CD4-positive, alpha-beta T cell treated with Interleukin-4 for 1 hour (primary cell): ENCODE results near the gene KAT2B.
A peak's percentile ranks its signal among the peaks of the same experiment; 100 is the strongest.
"Not testable (repeated sequence)": the region's sequence is repeated elsewhere in the genome, so short reads cannot be mapped to it uniquely, and the experiment has no call there.

Experiments used
- DNase-seq, 2 donors: peaks; one replicate each; pipeline ENCODE4 v3.0.0-alpha.2; 2020 to 2022

Gene KAT2B

DNA sequence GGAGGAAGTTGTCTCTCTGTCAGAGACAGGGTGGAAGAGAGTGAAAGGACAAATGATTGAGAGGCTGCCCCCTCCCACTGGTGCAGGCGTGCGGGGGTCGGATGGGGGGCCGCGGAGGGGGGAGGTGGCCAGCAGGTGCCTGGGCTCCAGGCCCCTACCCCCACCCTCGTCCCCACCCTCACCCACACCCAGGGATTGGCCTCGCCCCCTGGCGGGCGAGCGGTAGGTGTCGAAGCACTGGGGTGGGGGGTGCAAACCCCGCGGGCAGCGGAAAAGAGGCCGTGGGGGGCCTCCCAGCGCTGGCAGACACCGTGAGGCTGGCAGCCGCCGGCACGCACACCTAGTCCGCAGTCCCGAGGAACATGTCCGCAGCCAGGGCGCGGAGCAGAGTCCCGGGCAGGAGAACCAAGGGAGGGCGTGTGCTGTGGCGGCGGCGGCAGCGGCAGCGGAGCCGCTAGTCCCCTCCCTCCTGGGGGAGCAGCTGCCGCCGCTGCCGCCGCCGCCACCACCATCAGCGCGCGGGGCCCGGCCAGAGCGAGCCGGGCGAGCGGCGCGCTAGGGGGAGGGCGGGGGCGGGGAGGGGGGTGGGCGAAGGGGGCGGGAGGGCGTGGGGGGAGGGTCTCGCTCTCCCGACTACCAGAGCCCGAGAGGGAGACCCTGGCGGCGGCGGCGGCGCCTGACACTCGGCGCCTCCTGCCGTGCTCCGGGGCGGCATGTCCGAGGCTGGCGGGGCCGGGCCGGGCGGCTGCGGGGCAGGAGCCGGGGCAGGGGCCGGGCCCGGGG lies at the start of gene KAT2B:
Gene KAT2B, plus strand, starts transcription at position 682 of the 783 bp plus-strand sequence. Its CDS starts 32 bp downstream, at position 714.
- DNase-seq, result peak; percentile 86 to 87

DNA sequence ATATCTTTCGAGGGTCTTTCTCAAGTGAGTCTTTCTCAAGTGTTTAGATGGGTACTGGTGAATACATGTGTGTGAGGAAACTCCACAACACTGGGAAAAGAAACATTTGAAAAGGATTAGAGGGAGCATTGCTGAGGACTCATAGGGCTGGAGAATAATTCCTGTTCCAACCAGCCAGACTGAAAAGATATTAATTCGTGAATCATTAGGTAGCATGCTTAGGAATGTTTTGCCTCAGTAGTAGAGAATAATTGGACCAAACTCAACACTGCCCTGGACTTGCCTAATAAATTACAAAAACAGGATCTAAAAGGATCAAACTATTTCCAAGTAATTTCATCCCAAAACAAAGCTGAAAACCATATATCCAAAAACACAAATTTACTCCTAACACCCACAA lies 45.5 kb upstream of the KAT2B start:
- DNase-seq, result no peak

DNA sequence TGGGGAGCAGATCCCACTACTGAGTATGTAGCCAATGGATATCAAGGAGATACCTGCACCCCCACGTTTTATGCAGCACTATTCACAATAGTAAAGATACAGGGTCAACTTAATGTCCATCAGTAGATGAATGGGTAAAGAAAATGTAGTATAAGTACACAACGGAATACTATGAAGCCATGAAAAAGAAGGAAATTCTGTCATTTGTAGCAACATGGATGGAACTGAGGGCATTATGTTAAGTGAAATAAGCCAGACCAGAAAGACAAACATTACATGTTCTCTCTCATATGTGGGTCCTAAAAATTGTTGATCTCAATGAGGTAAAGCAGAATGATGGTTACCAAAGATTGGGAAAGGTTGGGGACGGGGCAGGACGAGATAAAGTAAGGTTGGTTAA lies 42.7 kb upstream of the KAT2B start:
- no peak for DNase-seq

DNA sequence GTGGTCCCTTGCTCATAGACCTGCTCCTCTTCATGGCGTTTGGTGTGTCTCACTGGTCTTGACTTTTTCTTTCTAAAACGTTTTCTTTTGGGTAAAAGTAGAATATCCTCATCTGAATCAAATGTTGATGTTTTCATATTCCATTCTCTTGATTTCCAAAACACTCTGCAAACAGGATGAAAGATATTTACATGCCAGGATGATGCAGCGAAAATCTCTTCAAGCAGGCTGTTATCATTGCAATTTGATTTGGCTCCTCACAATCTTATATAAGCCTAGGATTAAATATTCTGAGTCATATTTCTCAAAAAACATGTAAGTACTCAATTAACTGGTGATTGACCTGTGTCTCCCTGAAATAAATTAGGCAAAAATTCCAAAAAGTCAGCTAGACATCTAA lies 38.3 kb upstream of the KAT2B start:
- no peak for DNase-seq

DNA sequence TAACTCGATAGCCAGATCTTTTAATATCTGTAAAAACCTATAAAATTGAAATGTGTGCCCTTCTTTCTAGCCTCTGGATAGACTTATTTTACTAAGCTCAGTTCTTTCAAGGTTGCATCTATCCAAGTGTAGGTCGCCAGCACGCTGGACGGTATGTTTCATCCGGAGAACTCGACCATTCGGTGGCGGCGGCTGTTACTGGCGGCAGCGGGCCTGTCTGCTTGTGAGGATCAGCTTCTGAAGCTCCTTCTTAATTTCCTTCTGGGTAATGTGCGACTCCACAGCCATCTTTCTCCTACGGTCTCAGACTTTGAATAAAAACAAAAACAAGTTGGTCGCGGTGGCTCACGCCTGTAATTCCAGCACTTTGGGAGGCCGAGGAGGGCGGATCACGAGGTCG lies 32.3 kb upstream of the KAT2B start:
- DNase-seq, result no peak

DNA sequence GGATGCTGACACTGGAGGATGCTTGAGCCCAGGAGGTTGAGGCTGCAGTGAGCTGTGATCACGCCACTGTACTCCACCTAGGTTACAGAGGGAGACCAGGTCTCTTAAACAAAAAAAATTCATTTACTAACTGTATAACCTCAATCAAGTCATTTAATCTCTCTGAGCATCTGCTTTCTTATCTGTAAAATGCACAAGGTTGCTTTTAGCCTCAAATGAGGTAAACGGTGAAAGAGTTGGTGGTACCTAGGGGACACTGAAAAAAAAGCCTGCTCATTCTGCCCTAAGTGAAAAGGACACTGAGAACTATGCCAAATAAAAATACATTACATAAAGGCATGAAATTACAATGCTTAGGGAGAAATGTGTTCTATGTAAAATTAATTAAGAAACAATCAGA lies 31.6 kb upstream of the KAT2B start:
- DNase-seq, result no peak

DNA sequence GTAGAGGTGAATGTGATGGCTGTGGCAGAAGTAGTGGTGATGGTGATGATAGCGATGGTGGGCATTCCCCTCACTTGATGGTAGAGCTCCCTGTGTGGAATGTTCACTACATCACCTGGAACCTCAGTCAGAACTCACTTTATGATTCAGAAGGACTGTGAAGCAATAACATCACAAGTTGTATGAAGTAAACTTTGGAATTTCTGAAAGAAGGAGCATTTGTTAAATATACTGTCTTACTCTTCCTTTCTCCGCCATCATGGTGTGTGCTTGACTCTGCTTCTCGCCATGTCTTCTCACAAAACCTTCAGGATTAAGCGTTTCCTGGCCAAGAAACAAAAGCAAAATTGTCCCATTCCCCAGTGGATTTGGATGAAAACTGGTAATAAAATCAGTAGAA lies 28.1 kb upstream of the KAT2B start, which contains the start of gene PP2D1:
Gene PP2D1, minus strand, starts transcription at position 101 of the 400 bp plus-strand sequence. CDS start 192 bp downstream, outside the sequence.
- no peak for DNase-seq

DNA sequence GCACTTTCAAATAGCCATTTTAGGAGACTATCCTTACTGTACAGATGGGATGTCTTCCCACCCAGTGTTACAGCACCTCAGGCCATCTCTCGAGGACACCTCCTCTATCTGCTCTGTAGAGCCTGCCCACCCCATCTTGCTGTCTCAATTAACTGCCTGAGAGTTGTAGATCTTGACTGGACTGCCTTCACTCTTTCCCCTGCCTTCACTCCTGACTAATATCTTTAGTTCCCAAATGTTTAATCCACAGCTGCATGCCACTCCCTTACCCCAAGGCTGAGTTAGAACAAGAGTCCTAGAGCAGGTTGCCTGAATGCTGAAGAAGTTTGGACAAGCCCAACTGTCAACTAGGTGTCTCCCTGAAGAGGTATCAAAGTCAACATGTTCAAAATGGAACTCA lies 26.9 kb upstream of the KAT2B start:
- no peak for DNase-seq

DNA sequence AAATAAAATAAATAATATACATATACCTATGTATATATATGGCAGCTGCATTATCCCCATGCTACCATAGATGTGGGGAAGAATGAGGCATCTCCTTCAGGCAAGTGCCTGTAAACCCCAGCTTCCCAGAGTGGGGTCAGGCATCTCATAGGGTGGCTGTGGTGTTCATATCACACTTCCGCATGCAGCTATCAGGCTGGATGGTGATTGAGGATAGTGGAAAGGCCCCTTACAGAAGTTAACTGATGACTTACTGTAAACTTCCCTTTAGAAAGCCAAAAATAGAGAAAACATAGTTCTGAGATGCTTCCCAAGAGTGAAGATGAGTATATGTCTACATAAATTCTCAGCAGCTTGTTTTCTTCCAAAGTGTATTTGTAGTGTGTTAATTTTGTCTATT lies 24.7 kb upstream of the KAT2B start:
- no peak for DNase-seq

DNA sequence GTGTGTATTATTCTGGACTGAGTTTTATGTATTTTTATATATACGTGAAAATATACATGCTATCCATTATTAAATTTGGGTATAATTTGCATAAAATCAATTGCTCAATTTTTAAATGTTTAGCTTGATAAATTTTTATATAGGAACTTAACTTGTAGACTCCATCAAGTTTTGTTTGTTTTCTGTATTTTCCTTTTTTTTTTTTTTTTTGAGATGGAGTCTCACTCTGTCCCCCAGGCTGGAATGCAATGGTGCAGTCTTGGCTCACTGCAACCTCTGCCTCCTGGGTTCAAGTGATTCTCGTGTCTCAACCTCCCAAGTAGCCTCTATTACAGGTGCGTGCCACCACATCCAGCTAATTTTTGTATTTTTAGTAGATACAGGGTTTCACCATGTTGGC lies 24.2 kb upstream of the KAT2B start:
- not testable (repeated sequence) for DNase-seq

DNA sequence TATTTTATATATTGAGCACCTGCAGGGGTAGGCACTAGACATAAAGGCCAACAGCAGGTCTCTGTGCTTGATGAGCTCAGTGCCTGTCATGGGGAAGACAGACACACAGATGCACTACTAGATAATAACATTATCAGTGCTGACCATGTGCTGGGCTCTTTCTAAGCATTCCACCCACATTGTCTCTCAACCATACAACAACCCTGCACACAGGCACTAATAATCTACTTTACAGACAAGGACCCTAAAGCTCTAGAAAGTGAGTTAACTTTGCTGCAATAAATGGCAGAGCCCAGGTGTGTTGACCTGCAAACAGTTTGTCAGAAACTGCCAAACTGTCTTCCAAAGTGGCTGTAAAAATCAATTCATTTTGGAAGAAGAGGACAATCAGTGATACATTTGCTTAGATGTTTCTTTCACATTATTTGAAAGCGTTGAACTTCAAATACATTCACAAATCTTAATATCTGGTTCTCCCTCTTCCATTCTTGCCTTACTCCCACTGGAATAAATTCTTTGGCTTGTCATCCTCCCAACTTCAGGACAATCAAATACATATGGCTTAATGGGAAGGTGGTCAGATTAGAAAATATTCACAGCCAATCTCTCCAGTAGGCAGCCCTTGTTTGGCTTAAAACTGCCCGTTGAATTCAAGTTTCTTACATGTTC lies 17.2 kb upstream of the KAT2B start:
- DNase-seq, result no peak

DNA sequence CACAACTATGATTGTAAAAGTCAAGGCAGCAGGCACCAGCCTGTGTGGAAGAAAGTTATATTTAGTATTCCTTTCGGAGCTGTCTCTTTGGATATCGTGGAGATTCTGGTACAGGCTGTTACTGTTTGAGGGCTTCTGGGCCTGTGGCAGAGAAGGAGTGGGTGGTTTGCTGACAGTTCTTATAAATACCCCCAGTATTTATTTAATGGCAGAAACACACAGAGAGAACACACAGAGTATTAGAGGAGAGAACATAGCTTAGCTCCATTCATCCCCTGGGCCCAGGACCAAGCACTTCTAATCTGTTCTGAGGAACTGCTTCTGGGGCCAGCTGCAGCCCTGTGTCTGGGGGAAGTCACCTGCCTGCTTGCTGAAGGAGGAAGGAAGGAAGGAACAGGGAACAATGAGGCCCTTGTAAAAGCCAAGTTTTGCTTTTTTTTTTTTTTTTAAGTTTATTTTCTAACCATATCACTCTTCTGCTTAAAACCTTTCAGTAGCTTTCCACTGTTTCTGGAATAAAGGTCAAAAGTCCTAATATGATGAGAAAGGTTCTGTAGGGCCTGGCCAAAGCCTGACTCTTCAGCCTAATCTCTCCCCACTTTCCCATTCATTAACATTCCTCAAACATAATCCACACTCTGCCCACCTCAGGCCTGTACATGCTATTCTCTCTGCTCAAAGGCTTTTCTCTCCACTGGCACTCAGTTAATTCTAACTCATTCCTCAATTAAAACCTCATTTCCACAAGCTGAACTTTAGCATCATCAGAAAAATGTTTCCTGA lies 16.4 kb upstream of the KAT2B start:
- DNase-seq, result peak in 1 of 2 donors; percentile 20

DNA sequence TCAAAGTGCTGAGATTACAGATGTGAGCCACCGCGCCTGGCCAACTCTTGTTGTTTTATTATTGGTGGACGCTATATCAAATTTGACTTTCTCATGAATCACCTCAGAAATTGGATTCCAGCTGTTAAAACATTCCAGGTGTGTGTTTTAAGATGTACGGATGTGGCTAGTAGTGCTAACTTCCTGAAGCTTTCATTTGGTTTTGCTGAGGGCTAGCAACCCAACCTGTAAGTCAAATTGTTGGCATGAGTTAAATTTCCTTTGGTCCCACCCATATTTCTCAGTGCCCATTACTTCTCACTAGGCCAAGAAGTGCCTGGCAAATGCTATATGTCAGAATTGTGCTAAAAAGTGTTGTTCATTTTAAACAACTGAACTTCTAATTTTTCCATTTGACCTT lies 13.1 kb upstream of the KAT2B start:
- DNase-seq, result no peak

DNA sequence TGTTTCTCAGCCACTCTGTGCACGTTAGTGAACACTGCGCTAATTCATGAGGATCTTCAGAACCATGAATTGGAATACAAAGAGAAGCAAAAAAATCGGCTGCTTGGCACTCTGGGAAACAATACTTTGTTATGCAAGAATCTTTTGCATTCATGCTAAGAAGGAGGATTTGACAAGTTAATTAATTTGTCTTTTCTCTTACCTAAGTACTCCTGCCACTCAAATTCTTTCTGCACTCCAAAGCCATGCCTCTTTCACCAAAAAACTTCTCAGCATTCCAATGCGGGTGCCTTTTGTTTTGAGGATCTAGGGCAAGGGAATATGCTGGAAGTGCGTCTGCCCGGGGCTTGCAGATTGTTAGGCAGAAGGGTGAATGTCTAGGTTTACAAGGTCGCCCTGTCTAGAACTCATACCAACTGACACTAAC lies 11.3 kb upstream of the KAT2B start:
- DNase-seq, result no peak

DNA sequence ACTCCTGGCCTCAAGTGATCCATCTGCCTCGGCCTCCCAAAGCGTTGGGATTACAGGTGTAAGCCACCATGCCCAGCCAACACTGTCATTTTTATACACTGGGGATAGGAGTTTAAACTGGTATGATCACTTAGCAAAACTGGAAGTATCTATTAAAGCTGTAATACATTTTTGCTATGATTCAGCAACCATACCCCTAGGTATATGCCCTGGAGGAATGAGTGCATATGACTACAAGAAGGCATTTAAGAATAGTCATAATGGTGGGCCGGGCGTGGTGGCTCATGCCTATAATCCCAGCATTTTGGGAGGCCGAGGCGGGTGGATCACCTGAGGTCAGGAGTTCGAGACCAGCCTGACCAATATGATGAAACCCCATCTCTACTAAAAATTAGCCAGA lies 8.3 kb upstream of the KAT2B start:
- DNase-seq, result not testable (repeated sequence)

DNA sequence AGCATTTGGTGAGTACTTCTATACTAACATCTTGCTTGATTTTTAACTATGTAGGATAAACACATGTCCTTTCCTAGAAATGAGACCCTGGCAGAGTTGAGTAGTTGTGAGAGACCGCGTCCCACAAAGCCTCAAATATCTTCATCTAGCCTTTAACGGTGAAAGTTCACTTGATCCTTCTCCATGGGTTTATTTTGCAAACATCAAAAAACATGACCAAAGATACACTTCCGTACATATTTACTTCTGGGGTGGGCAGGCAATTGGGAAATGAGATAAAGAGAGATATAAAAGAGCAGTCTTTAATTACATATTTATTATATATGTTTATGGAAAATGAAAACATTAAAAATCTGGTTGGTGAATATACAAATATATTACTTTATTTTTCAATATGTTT lies 5.2 kb upstream of the KAT2B start:
- DNase-seq, result no peak

DNA sequence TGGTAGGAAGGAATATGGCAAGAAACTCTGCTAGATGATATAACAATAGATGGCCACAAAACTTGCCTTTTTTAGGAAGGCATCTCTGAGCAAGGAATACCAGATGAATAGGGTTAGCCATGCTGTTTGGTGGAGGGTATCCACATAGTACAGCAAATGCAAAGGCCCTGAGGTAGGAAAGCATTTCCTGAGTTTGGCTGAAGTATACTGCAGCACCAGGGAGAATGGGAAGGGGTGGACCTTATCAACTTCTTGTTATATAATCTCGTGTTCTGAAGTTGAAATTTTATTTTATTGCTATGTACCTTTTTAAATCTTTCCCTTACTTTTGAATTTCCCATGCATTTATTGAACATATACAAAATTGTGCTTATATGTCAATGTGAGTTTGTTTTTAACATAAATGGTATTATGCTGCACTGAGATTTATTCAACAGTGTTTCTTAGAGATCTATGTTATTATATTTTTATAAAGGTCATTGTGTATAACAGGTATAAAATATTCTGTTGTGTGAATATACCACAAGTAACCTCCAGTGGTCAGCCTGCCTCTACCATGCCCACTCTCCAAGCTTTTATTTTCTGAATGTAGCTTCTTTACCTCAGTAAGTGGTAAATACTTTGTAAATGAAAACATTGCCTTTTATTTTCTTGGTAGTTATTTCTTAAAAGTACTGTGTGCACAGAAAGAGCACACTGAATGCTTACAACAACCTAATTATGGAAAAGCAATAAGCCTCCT lies 2.8 kb upstream of the KAT2B start:
- no peak for DNase-seq

DNA sequence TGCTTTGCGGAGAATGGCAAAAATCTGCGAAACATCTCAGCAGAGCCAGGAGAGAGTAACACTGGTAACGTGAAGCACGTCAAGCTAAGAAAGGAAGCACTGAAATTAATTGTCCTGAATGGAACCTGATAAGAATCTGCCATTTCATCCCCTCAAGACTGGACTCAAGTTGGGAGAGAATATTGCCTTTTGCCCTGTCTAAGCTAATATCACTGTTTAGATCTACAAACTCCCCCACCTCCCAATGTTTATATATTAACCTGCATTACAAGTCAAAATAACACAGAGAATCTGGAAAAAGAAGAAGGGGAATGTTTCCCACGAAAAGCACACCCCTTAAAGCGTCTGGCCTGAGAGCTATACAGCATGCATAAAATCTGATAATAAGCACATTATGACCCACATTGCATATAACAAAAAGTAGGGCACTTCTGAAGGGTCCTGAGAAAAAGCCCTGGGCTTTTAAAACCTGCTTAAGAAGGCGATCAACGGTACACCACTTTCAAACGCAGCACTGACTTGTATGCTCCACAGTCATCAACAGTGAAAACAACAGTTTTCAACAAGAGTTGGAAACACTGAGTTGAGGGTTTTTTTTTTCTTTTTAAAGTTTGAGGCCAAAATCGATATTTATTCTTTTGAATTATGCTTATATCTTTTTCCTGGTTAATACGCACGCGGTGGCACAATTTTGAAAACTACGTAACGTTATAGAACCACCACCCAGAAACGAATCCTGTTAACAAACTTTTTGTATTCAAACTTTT lies 1.4 kb upstream of the KAT2B start:
- DNase-seq, result peak in 1 of 2 donors; percentile 28

DNA sequence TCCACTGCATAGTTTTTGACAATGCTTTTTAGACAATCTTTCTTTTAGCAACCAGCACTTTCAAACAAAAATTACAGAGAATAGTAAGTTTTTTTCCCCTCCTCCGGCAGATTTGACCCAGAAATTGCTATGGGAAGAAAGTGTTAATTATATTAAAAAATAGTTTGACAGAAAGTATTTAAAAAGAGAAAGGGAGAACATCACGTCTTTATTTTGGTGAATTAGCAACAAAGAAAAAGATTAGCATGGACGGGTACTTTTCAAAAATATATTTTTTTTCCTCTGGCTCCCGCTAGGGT lies 831 bp upstream of the KAT2B start:
- no peak for DNase-seq

DNA sequence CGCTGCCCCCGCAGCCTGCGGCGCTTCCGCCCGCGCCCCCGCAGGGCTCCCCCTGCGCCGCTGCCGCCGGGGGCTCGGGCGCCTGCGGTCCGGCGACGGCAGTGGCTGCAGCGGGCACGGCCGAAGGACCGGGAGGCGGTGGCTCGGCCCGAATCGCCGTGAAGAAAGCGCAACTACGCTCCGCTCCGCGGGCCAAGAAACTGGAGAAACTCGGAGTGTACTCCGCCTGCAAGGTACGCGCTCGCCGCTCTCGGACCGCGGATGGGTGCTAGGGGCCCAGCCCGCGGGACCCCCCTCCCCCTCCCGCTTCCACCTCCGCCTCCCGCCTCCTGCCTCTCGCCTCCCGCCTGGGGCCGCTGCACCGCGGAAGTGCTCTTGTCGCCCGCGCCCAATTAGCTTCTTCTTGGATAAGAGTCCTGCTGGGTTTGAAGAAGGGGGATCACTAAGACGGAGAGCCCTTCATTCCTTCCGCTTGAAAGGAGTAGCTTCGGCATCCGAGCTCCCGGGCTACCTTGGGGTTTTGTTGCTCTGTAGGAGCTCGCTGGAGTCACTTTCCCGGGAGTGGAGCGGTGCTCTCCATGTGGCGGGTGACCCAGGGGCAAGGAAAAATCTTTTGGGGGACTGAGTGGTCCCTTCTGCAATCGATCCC lies 426 bp downstream of the KAT2B start:
- DNase-seq, result peak; percentile 61 to 69

DNA sequence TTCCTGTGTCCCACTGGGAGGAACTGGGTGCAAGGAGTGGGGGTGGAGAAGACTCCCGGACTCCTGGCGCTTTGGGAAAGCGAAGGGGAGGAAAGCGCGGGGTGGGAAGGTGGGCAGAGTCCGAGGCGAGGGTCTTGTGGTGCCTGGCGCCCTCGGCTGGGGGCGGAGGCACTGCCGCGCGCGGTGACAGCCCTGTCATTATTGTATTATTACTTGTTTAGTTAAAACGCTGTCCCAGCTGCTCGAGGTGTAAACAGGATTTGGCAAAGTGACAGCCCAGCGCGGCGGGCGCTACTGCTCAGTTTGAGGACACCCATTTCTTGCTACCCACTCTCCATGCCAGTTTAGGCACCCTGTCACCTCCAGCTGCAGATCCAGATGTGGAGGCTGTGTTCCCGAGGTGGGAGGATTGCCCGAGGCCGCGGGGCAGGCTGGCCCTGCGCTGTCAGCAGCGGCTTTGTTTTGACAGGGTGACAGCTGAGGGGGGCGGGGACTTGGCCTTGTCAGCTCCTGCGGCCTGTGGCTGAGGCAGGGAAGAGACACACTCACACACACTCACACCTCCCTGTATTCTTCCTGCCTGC lies 1.0 kb downstream of the KAT2B start:
- peak; percentile 73 for DNase-seq
